Endothelial cell of umbilical vein (primary cell): Measurements from ENCODE around the gene ZC3HAV1. TPM values are rescaled to one million over a fixed set of nuclear protein-coding genes. Genes with fewer than 3 reads are reported as not detected.
A peak's percentile ranks its signal among the peaks of the same experiment; 100 is the strongest.

ENCODE experiments used
- BruUV-seq: library from RNA; stranded (reverse); fragments of 400-500 nt; replicated peaks from 2 replicates; lab custom pipeline; 2021; lab: Mats Ljungman, UMichigan
- CTCF ChIA-PET: fragments of 300-600, 350-600 bp; sonication (Branson Sonifier 250); formaldehyde crosslinking; loops from one replicate; lab custom pipeline; 2021; ENCODE audit warnings: antibody characterized with exemption, inconsistent platforms; lab: Charles Lee
- POLR2A ChIA-PET: fragments of 300-600, 350-600 bp; sonication (Branson Sonifier 250); formaldehyde crosslinking; loops from one replicate; lab custom pipeline; 2021; ENCODE audit warnings: antibody characterized with exemption, inconsistent platforms; lab: Charles Lee
- DNase-seq: peaks from one replicate; pipeline ENCODE4 v3.0.0-alpha.2; 2011; ENCODE audit warnings: low read depth, low spot score
- FAIRE-seq: peaks from 2 replicates; lab custom pipeline; 2011; peaks lifted over from hg19 to GRCh38; lab: Jason Lieb, UNC
- H2AFZ ChIP-seq: 2 replicates; pipeline ENCODE4 v1.6.0; 2012; ENCODE audit warnings: low read depth, low read length, control low read depth, inconsistent platforms
- H3K27ac ChIP-seq: 2 replicates; pipeline ENCODE4 v1.5.1; 2011; ENCODE audit warnings: low read depth, mild to moderate bottlenecking, control low read depth, low read length, moderate library complexity; ENCODE audit not compliant: insufficient read depth
- H3K27me3 ChIP-seq, 2 experiments: 2 replicates each; pipeline versions ENCODE4 v1.6.0 to v1.6.1; 2011; ENCODE audit warnings: low read length in 2 of 2, mixed read lengths in 1 of 2; ENCODE audit not compliant: control insufficient read depth in 2 of 2, insufficient read depth in 2 of 2
- H3K36me3 ChIP-seq, 2 experiments: 2 replicates in 1 of 2; 3 replicates in 1 of 2; pipeline ENCODE4 v1.5.1; 2011; ENCODE audit warnings: low read length in 2 of 2, mild to moderate bottlenecking in 1 of 2, moderate library complexity in 1 of 2; ENCODE audit not compliant: control insufficient read depth in 2 of 2, insufficient read depth in 2 of 2; ENCODE audit errors: extremely low read depth in 1 of 2
- H3K4me1 ChIP-seq: 3 replicates; pipeline ENCODE4 v1.5.1; 2011; ENCODE audit warnings: mild to moderate bottlenecking, low read length; ENCODE audit not compliant: control insufficient read depth, insufficient read depth; ENCODE audit errors: extremely low read depth
- H3K4me2 ChIP-seq: 2 replicates; pipeline ENCODE4 v1.6.1; 2011; ENCODE audit warnings: low read length, control low read depth, mixed read lengths; ENCODE audit not compliant: insufficient read depth
- H3K4me3 ChIP-seq, 3 experiments: fragments of 200-600 bp in 1 of 3; sonication (generic), shearing (Covaris generic) in 1 of 3; replicated peaks in 1 of 3; 2 replicates each; pipeline ENCODE4 v1.5.1; 2011 to 2016; ENCODE audit warnings: control low read depth in 3 of 3, low read length in 3 of 3, mild to moderate bottlenecking in 2 of 3, inconsistent platforms in 1 of 3, low read depth in 1 of 3, moderate library complexity in 1 of 3; ENCODE audit not compliant: insufficient read depth in 1 of 3
- H3K79me2 ChIP-seq: 2 replicates; pipeline ENCODE4 v1.6.0; 2012; ENCODE audit warnings: low read length, inconsistent platforms; ENCODE audit not compliant: control insufficient read depth, insufficient read depth
- H3K9ac ChIP-seq: replicated peaks from 2 replicates; pipeline ENCODE3; 2011; ENCODE audit warnings: low read length, control low read depth; ENCODE audit not compliant: insufficient read depth; ENCODE audit errors: extremely low read depth
- H3K9me1 ChIP-seq: replicated peaks from 3 replicates; pipeline ENCODE4 v1.6.0; 2011; ENCODE audit warnings: mild to moderate bottlenecking, low read length; ENCODE audit not compliant: control insufficient read depth, insufficient read depth; ENCODE audit errors: extremely low read depth
- H3K9me3 ChIP-seq: replicated peaks from 2 replicates; pipeline ENCODE4 v1.5.1; 2012; ENCODE audit warnings: low read length, inconsistent platforms; ENCODE audit not compliant: control insufficient read depth, insufficient read depth
- H4K20me1 ChIP-seq: replicated peaks from 2 replicates; pipeline ENCODE3; 2011; ENCODE audit warnings: mild to moderate bottlenecking, low read length; ENCODE audit not compliant: control insufficient read depth, insufficient read depth; ENCODE audit errors: extremely low read depth
- EZH2 ChIP-seq: IDR thresholded peaks from 2 replicates; pipeline ENCODE4 v1.6.1; 2012; ENCODE audit warnings: borderline replicate concordance, low read depth, mild to moderate bottlenecking, moderate library complexity, low read length, inconsistent platforms; ENCODE audit not compliant: severe bottlenecking
- FOS ChIP-seq: IDR thresholded peaks from 2 replicates; pipeline ENCODE4 v1.6.1; 2011; ENCODE audit warnings: mild to moderate bottlenecking, low read length, moderate library complexity, borderline replicate concordance; ENCODE audit not compliant: insufficient read depth
- GATA2 ChIP-seq: IDR thresholded peaks from 2 replicates; pipeline ENCODE4 v1.7.0; 2011; ENCODE audit warnings: low read depth, mild to moderate bottlenecking, moderate library complexity, mixed read lengths, low read length; ENCODE audit not compliant: insufficient read length, insufficient read depth
- JUN ChIP-seq: IDR thresholded peaks from 2 replicates; pipeline ENCODE4 v1.6.1; 2011; ENCODE audit warnings: borderline replicate concordance, low read depth; ENCODE audit not compliant: insufficient read length, insufficient read depth
- MAX ChIP-seq: IDR thresholded peaks from 2 replicates; pipeline ENCODE4 v1.6.1; 2011; ENCODE audit not compliant: insufficient read depth, insufficient read length
- MYC ChIP-seq: IDR thresholded peaks from one replicate; pipeline ENCODE4 v1.6.1; 2011; ENCODE audit warnings: mild to moderate bottlenecking, low read depth, low read length
- POLR2A ChIP-seq: IDR thresholded peaks from 2 replicates; pipeline ENCODE4 v1.6.1; 2012; ENCODE audit warnings: low read depth, mild to moderate bottlenecking, control low read depth, low read length
- POLR2AphosphoS5 ChIP-seq: IDR thresholded peaks from 2 replicates; pipeline ENCODE4 v1.6.1; 2012; ENCODE audit warnings: low read depth, mild to moderate bottlenecking, control low read depth, low read length, moderate library complexity; ENCODE audit not compliant: insufficient read depth
- dilution Hi-C: fragments of 300-500 bp; cut with MboI; formaldehyde crosslinking; loops from one replicate; pipeline ENCODE4 v1.15.0; 2019; ENCODE audit warnings: low sequenced_read_pairs; ENCODE audit not compliant: extremely low pct_ligation_motif_present
- intact Hi-C: fragments of 100-400 bp; cut with micrococcal nuclease; formaldehyde crosslinking; loops from one replicate; pipeline ENCODE4 v1.10.0; 2022
- polyA plus RNA-seq, 4 experiments: library from polyadenylated mRNA; depleted of rRNA in 3 of 4; stranded (reverse) in 3 of 4; unstranded in 1 of 4; fragments of >200 nt; gene quantifications; 2 replicates each; pipeline versions ENCODE4 v1.2.1 to v1.2.3, GENCODE V29; 2011 to 2012; ENCODE audit warnings: missing spikeins in 1 of 4
- total RNA-seq: library from RNA; stranded (reverse); gene quantifications from 2 replicates; pipeline ENCODE4 v1.2.3, GENCODE V29; 2021
- TF ChIP-seq, protein P1 (sequence below), 2 donors: IDR thresholded peaks; 1 replicate in 1 of 2; 2 replicates in 1 of 2; pipeline ENCODE4 v1.5.1; 2011; ENCODE audit warnings: low read length in 2 of 2, mild to moderate bottlenecking in 2 of 2, moderate library complexity in 2 of 2, control low read depth in 1 of 2, inconsistent platforms in 1 of 2, low read depth in 1 of 2; ENCODE audit not compliant: insufficient read depth in 1 of 2; ENCODE audit errors: extremely low read depth in 1 of 2

Gene ZC3HAV1
- total and polyA plus RNA-seq, 2 donors (not counting 3 experiments of a cell fraction or from before 2014, with no cell fraction given): 17.1 to 37.7 TPM

GRCh38 chr7:139139150-139139549, 29.6 kb upstream of the ZC3HAV1 start:
- BruUV-seq: no TSS peak
- H3K27ac ChIP-seq: no peak overlapping the region
- no peaks in the 10 kb centered on the region for H3K36me3 ChIP-seq
- DNase-seq: no peak
- no peaks in the 10 kb centered on the region for H4K20me1 ChIP-seq
- TF ChIP-seq, protein P1, sequence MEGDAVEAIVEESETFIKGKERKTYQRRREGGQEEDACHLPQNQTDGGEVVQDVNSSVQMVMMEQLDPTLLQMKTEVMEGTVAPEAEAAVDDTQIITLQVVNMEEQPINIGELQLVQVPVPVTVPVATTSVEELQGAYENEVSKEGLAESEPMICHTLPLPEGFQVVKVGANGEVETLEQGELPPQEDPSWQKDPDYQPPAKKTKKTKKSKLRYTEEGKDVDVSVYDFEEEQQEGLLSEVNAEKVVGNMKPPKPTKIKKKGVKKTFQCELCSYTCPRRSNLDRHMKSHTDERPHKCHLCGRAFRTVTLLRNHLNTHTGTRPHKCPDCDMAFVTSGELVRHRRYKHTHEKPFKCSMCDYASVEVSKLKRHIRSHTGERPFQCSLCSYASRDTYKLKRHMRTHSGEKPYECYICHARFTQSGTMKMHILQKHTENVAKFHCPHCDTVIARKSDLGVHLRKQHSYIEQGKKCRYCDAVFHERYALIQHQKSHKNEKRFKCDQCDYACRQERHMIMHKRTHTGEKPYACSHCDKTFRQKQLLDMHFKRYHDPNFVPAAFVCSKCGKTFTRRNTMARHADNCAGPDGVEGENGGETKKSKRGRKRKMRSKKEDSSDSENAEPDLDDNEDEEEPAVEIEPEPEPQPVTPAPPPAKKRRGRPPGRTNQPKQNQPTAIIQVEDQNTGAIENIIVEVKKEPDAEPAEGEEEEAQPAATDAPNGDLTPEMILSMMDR (IDR thresholded peaks at IDR 0.05; ENCODE audit: extremely low read depth in 1 of 2, insufficient read depth in 1 of 2, low read depth in 1 of 2, low read length in 2 of 2): no peak
- no peak for TF ChIP-seq GATA2
- TF ChIP-seq JUN: no peak
- TF ChIP-seq MAX: no peak
- no peak for TF ChIP-seq POLR2A
- TF ChIP-seq EZH2: no peak
- no peak for TF ChIP-seq POLR2AphosphoS5
- TF ChIP-seq FOS: no peak
- no peak for TF ChIP-seq MYC
- dilution Hi-C loops: no loop called here
- FAIRE-seq: peak; percentile 8
- intact Hi-C loops: no loop called here
- no peaks in the 10 kb centered on the region for H3K27me3 ChIP-seq
- H3K9me3 ChIP-seq: no peaks in the 10 kb centered on the region
- no peak overlapping the region for H3K4me2 ChIP-seq
- no peak overlapping the region for H3K4me3 ChIP-seq
- no peak overlapping the region for H2AFZ ChIP-seq
- no peaks in the 10 kb centered on the region for H3K4me1 ChIP-seq
- no peaks in the 10 kb centered on the region for H3K79me2 ChIP-seq
- CTCF ChIA-PET: interaction anchor here (0.7 kb wide), 1 partner anchor 268 kb away, joined by 3 read pairs; no protein-coding TSS in a partner anchor
- POLR2A ChIA-PET: no interaction called here
- no peak overlapping the region for H3K9ac ChIP-seq
- no peaks in the 10 kb centered on the region for H3K9me1 ChIP-seq
